Measurements from ENCODE around the gene FOXK1. TPM values are rescaled to one million over a fixed set of nuclear protein-coding genes. Genes with fewer than 3 reads are reported as not detected.
A peak's percentile ranks its signal among the peaks of the same experiment; 100 is the strongest.

Gene FOXK1
- total and polyA plus RNA-seq, 8 donors = 3.9 to 20.6 (median 15.5) TPM

DNA sequence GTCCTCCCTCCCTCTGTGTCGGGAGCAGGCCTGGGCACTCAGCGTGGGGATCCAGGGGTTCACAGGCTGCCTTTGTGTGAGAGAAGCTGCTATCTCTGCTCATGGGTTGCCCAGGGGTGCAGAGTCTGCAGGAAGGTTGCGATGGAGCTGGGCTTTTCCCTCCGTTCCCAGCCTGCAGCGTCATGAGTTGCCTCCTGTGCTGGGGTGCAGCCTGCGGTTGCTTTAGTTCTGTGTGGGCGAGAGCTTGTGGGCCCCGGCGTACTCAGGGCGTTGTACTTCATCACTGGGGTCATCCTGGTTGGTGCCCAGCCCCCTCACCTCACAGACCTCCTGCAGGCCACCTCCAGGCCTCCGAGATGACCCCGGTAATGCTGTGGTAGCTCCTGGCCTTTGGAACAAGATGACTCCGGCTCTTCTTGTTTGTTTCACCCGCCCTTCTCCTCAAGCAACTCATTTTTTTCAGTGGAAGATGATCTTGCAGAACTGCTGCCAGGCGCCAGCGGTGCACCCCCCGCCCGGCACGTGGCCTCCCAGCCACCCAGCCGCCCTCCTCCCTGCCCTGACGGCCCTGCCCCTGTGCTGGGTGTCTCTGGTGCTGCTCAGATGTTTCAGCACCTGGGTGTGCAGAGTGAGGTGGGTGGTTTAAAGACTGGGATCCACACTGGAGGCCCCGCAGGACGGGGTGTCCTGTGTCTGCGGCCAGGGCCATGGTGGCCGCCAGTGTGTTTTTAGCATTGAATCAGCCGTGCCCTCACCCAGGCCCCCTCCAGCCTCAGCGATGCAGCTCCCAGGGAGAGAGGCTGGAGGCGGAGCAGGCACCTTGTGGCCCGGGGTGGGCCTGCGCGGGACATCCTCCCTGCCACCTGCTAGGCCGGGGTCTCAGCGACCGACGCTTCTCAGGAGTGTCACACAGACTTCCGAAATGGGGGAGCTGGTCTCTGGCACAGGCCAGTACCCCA, 100.5 kb downstream of the FOXK1 start:
- Histone ChIP-seq H3K27me3 (no peaks in the 10 kb centered on the region), H3K4me1 (peaks cover 0 to 6% (median 0%) of the 10 kb centered on the region in 3 donors), H3K27ac (no peak overlapping the region), H3K4me3 (no peak overlapping the region), H3K36me3 (peaks cover 4 to 49% (median 39%) of the 10 kb centered on the region in 3 donors), H3K9me3 (no peaks in the 10 kb centered on the region)
- WGBS, 2 donors = 94 to 95% methylated on average over 35 to 36 of the region's 36 CpGs
- DNase-seq (no peak), FAIRE-seq (no peak), ATAC-seq (no peak)
- intact Hi-C loops (cut with DNase I) = no loop called here
- TF ChIP-seq, protein P1, sequence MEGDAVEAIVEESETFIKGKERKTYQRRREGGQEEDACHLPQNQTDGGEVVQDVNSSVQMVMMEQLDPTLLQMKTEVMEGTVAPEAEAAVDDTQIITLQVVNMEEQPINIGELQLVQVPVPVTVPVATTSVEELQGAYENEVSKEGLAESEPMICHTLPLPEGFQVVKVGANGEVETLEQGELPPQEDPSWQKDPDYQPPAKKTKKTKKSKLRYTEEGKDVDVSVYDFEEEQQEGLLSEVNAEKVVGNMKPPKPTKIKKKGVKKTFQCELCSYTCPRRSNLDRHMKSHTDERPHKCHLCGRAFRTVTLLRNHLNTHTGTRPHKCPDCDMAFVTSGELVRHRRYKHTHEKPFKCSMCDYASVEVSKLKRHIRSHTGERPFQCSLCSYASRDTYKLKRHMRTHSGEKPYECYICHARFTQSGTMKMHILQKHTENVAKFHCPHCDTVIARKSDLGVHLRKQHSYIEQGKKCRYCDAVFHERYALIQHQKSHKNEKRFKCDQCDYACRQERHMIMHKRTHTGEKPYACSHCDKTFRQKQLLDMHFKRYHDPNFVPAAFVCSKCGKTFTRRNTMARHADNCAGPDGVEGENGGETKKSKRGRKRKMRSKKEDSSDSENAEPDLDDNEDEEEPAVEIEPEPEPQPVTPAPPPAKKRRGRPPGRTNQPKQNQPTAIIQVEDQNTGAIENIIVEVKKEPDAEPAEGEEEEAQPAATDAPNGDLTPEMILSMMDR (IDR thresholded peaks at IDR 0.05) = no peak

DNA sequence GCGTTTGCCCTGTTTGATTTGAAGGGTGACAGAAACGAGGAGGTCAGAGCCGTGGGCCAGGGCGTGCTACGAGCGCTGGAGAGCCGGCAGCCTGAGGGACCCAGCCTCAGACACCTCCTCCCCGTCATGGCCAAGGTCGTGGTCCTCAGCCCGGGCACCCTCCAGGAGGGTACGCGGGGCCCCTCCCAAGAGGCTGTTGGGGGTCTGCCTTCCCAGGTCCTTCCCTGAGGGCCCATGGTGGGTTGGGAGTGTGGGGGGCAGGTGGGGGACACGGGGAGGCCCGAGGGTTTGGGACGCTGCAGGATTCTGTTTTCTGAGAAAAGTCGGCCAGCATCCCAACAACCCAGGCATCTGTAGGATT, 101.2 kb downstream of the FOXK1 start:
- TF ChIP-seq, protein P1 (IDR thresholded peaks at IDR 0.05) = no peak
- no peaks in the 10 kb centered on the region for H3K27me3 ChIP-seq
- no peaks in the 10 kb centered on the region for H3K9me3 ChIP-seq
- FAIRE-seq (no peak), DNase-seq (no peak), ATAC-seq (no peak)
- peaks cover 4 to 54% (median 45%) of the 10 kb centered on the region in 3 donors for H3K36me3 ChIP-seq
- intact Hi-C loops (cut with DNase I) = no loop called here
- no peak overlapping the region for H3K4me3 ChIP-seq
- WGBS, 2 donors = 85 to 91% methylated on average over 16 of the region's 16 CpGs
- no peak overlapping the region for H3K27ac ChIP-seq
- H3K4me1 ChIP-seq = peaks cover 0 to 2% (median 0%) of the 10 kb centered on the region in 3 donors

DNA sequence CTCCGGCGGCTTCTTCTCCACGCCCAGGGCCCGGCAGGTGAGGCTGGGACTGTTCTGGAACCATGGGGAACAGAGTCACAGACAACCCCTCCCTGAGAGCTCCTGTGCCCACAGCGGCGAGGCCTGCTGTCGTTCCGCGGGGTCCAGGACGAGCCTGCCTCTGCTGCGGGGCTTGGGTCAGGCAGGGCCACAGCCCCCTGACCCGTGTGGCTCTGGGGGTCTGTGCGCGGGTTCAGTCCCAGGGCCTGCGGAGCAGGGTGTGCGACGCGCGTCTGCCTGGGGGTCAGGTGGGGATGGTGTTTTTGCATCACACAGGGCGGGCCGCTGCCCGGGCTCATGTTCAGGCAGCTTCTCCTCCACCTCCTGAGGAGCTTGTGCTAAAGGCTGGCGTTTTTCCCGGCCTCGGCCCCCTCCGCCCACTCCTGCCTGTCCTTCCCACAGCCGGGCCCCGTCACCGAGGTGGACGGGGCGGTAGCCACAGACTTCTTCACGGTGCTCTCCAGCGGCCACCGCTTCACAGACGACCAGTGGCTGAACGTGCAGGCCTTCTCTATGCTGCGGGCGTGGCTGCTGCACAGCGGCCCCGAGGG, 101.8 kb downstream of the FOXK1 start:
- intact Hi-C loops (cut with DNase I) = no loop called here

DNA sequence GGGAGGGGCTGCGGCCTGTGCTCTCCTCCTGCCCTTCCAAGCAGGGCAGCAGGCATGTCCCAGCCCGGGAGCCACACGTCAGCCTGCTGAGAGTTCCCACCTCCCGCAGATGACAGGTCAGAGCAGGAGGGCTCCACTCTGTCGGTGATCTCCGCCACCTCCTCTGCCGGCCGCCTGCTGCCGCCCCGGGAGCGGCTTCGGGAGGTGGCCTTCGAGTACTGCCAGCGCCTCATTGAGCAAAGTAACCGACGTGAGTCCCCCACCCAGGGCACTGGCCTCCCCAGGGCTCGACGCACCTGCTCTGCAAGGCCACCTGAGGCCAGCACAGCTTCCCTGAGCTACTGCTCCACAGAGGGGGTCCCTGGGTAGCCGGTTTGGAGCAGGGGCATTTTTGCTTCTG, 102.7 kb downstream of the FOXK1 start:
- Histone ChIP-seq H3K36me3 (peaks cover 4 to 61% (median 45%) of the 10 kb centered on the region in 3 donors), H3K27me3 (no peaks in the 10 kb centered on the region), H3K9me3 (no peaks in the 10 kb centered on the region), H3K4me3 (no peak overlapping the region), H3K27ac (no peak overlapping the region), H3K4me1 (no peaks in the 10 kb centered on the region)
- 92 to 93% methylated on average over 19 of the region's 19 CpGs for WGBS, 2 donors
- ATAC-seq = no peak
- peak in 1 of 6 donors; percentile 67 for DNase-seq
- FAIRE-seq = no peak
- intact Hi-C loops (cut with DNase I) = no loop called here
- TF ChIP-seq, protein P1 (IDR thresholded peaks at IDR 0.05) = no peak

More for the DNA sequence above, 101.8 kb downstream of the FOXK1 start:
- TF ChIP-seq, protein P1 (IDR thresholded peaks at IDR 0.05) = no peak
- Histone ChIP-seq H3K4me3 (no peak overlapping the region), H3K36me3 (peaks cover 4 to 60% (median 45%) of the 10 kb centered on the region in 3 donors), H3K27ac (no peak overlapping the region), H3K9me3 (no peaks in the 10 kb centered on the region), H3K4me1 (no peaks in the 10 kb centered on the region), H3K27me3 (no peaks in the 10 kb centered on the region)
- FAIRE-seq = no peak
- 91 to 92% methylated on average over 39 to 40 of the region's 40 CpGs for WGBS, 2 donors
- DNase-seq = peak in 1 of 6 donors; percentile 72
- no peak for ATAC-seq
